Body of pancreas (tissue), 4 donors: ENCODE measurements around the gene TCEAL8.

Experiments
- POLR2A ChIP-seq, 3 donors: fragments of 450-650 bp; IDR thresholded peaks; one replicate each; pipeline ENCODE4 v1.6.1; 2016; ENCODE audit warnings: antibody characterized with exemption in 3 of 3, mild to moderate bottlenecking in 2 of 3
- TF ChIP-seq, protein P1 (sequence below), 7 experiments: fragments of 450-650 bp in 4 of 7; fragments of 200-600 bp in 3 of 7; sonication (generic) in 3 of 7; IDR thresholded peaks; one replicate each; pipeline ENCODE4 v1.5.1; 2016 to 2019; ENCODE audit warnings: antibody characterized with exemption in 7 of 7

DNA sequence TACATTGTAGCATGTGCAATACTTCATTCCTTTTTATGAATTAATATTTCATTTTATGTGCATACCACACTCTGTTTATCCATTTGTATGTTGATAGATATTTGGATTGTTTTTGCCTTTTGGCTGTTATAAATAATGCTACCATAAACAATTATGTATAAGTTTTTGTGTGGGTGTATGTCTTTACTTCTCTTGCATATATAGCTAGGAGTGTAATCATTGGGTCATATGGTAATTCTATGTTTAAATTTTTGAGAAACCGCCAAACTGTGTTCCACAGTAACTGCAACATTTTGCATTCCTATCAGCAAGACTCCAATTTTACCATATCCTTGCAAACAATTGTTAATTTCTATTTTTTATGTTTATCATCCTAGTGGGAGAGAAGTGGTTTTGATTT lies 24.7 kb upstream of the TCEAL8 start:
- TF ChIP-seq, protein P1, sequence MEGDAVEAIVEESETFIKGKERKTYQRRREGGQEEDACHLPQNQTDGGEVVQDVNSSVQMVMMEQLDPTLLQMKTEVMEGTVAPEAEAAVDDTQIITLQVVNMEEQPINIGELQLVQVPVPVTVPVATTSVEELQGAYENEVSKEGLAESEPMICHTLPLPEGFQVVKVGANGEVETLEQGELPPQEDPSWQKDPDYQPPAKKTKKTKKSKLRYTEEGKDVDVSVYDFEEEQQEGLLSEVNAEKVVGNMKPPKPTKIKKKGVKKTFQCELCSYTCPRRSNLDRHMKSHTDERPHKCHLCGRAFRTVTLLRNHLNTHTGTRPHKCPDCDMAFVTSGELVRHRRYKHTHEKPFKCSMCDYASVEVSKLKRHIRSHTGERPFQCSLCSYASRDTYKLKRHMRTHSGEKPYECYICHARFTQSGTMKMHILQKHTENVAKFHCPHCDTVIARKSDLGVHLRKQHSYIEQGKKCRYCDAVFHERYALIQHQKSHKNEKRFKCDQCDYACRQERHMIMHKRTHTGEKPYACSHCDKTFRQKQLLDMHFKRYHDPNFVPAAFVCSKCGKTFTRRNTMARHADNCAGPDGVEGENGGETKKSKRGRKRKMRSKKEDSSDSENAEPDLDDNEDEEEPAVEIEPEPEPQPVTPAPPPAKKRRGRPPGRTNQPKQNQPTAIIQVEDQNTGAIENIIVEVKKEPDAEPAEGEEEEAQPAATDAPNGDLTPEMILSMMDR (IDR thresholded peaks at IDR 0.05), result no peak
- no peak for TF ChIP-seq POLR2A (IDR thresholded peaks at IDR 0.05)
